ENCODE data around the gene EMSY. TPM values are rescaled to one million over a fixed set of nuclear protein-coding genes. Genes with fewer than 3 reads are reported as not detected.

EMSY gene
- total RNA-seq, 1 experiment from 2014 or later: 11.3 TPM

DNA sequence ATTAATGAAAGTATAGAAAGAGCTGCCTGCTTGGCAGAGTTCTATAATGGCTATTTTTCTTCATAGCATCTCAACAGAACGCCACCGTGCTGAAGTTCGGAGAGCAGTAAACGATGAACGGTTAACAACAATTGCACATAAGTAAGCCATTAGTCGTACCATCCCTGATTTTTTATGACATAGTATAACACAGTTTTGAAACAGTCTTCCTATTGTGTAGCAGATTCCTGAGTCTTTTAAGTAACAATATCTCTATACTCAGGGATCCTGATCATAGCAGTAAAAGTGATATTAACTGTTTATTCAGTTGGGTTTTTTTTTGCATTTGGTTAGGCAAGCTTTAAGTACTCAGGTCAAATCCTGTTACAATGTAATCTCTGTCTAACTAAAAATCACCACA lies 8.4 kb downstream of the EMSY start:
- in situ Hi-C loops (cut with HindIII; ENCODE audit: low pct_unique_long_range_greater_than_20kb, low sequenced_read_pairs): no loop called here
- DNase-seq (ENCODE audit: low read depth): no peak

GRCh38 chr11:76455331-76455730 lies 10.5 kb downstream of the EMSY start:
- DNase-seq (ENCODE audit: low read depth): no peak
- in situ Hi-C loops (cut with HindIII; ENCODE audit: low pct_unique_long_range_greater_than_20kb, low sequenced_read_pairs): no loop called here

DNA sequence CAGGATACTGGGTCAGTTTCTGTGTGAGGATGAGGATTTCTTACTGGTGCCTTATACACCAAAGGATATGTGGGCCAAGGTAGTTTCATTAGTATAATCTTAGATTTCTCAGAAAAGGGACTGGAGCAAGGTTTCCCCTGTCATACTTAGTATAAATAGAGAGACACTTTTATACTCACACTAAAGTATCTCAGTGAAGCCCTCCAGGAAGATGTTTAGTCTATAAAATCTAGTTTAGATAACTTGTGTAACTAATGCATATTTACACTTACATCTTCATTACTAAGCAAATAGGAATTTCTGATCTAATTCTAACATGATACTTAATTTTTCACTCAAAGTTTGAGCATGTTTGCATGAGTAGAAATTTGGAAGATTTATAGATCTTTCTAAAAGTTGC lies 11.1 kb downstream of the EMSY start:
- in situ Hi-C loops (cut with HindIII; ENCODE audit: low pct_unique_long_range_greater_than_20kb, low sequenced_read_pairs): no loop called here
- DNase-seq (ENCODE audit: low read depth): no peak

- DNase-seq (ENCODE audit: low read depth): no peak
- in situ Hi-C loops (cut with HindIII; ENCODE audit: low pct_unique_long_range_greater_than_20kb, low sequenced_read_pairs): no loop called here
These were observed 11.8 kb downstream of the EMSY start for GRCh38 chr11:76456571-76456970.

- in situ Hi-C loops (cut with HindIII; ENCODE audit: low pct_unique_long_range_greater_than_20kb, low sequenced_read_pairs): no loop called here
- no peak for DNase-seq (ENCODE audit: low read depth)
These were observed 14.5 kb downstream of the EMSY start for GRCh38 chr11:76459299-76459698.

GRCh38 chr11:76459846-76460245 lies 15.0 kb downstream of the EMSY start:
- in situ Hi-C loops (cut with HindIII; ENCODE audit: low pct_unique_long_range_greater_than_20kb, low sequenced_read_pairs): no loop called here

DNA sequence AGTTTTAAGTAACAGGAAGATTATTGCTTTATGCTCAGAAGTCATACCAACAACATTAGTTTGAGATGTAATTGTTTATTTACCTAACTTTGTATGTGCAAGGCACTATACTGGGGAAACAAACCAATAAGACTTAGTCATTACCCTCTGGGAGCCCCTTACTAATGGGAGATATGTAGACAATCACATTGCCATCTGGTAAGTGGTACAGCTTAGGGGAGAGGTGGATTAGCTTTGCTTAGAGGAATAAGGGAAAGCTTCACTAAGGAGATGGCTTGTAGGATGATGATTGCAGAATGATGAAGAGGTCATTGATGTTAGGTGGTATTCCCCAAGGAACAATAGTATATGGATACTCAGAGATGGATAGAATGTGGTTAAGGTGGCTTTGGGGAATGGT lies 17.5 kb downstream of the EMSY start:
- DNase-seq (ENCODE audit: low read depth): no peak
- in situ Hi-C loops (cut with HindIII; ENCODE audit: low pct_unique_long_range_greater_than_20kb, low sequenced_read_pairs): no loop called here

More at GRCh38 chr11:76459846-76460245, 15.0 kb downstream of the EMSY start:
- no peak for DNase-seq (ENCODE audit: low read depth)

DNA sequence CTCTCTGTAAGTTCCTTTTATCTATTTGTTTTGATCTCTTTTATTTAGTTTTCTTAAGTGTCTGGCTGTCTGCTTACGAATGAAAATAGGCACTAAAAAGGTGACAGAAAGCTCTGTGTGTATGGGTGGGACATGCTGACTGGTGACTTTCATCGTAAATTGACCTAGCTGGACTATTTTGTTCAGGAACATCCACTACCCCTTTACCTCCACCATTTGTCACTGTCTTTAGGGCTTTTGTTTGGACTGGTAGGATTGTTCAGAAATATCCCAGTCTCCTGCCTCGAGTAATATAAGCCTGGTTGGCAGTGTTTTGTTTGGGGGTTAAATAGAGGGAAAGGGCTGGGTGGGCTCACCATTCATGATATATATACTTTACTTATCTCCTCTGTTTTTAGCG lies 20.9 kb downstream of the EMSY start:
- in situ Hi-C loops (cut with HindIII; ENCODE audit: low pct_unique_long_range_greater_than_20kb, low sequenced_read_pairs): no loop called here
- DNase-seq (ENCODE audit: low read depth): no peak

DNA sequence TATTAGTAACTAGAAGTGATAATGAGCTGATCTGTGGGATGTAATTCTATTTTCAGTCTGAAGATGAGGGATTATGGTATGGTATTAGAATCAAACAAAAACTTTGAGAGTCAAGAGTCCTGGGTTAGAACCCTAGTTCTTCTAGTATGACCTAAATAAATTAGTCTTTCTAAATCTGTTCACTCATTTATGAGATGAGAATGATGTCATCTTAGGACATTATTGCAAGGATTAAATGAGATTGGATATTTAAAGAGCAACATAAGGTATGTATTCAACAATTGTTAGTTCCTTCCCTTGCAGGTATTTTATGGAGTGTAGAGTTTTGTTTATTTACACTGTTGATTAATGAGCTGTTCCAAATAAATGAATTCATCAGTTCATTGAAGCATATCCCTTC lies 21.8 kb downstream of the EMSY start:
- no peak for DNase-seq (ENCODE audit: low read depth)
- in situ Hi-C loops (cut with HindIII; ENCODE audit: low pct_unique_long_range_greater_than_20kb, low sequenced_read_pairs): no loop called here

DNA sequence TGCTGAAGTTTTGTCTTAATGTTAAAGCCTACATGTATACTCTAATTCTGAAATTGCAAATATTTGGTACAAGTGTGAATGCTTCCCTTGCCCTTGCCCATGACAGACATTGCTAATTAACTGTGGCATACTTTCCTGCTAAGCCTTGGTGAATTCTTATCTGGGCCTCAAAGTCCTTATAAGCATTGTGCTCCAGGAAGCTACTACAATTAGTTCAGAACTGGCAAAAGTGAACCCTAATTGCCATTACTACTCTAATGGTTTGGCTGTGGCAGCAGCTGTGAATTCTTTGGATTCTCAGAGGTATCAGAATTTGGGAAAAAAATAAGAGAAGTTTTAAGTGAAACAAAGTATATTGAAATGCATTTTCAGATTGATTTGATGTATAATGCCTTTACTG lies 24.3 kb downstream of the EMSY start:
- no peak for DNase-seq (ENCODE audit: low read depth)
- in situ Hi-C loops (cut with HindIII; ENCODE audit: low pct_unique_long_range_greater_than_20kb, low sequenced_read_pairs): no loop called here

- no peak for DNase-seq (ENCODE audit: low read depth)
- in situ Hi-C loops (cut with HindIII; ENCODE audit: low pct_unique_long_range_greater_than_20kb, low sequenced_read_pairs): no loop called here
These were observed 26.6 kb downstream of the EMSY start for GRCh38 chr11:76471382-76471781.

GRCh38 chr11:76480241-76480640 lies 35.4 kb downstream of the EMSY start:
- in situ Hi-C loops (cut with HindIII; ENCODE audit: low pct_unique_long_range_greater_than_20kb, low sequenced_read_pairs): no loop called here
- DNase-seq (ENCODE audit: low read depth): no peak

DNA sequence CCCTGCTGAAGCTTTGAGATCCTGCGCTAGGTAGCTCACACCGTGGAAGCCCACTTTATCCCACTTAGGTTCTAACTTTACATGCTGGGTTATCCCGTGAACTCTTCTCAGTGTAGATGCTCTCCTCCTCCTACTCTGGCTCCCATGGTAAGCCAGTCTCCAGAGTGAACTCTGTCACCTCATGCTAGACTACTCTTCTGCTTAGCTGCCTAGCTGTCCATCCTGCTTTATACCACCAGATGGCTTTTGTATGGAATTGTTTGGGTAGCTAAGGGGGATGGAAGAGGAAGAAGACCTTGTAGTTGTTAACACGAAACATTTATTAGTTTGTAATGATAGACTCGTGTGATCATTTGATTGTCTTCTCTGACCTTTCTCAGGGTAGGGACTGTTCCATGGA lies 46.8 kb downstream of the EMSY start:
- in situ Hi-C loops (cut with HindIII; ENCODE audit: low pct_unique_long_range_greater_than_20kb, low sequenced_read_pairs): no loop called here
- no peak for DNase-seq (ENCODE audit: low read depth)

DNA sequence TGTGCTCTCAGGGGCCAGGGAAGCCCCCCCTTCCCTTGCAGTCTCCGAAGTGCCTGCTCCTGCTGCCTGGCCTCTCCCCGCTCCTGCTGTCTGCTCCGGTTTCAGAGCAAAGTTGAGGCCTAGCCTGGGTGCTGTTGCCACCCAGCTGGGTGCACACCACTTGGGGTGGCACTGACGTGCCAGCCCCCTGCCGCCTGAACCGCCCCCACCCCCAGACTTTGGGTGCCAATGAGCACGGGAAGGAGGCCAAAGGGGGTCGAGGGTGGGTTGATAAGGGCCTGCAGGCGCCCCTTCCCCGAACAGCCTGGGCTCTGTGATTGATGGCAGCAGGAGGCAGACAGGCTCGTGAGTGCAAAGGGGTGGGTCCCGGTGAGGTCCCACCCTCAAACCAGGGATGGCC lies 48.2 kb downstream of the EMSY start:
- in situ Hi-C loops (cut with HindIII; ENCODE audit: low pct_unique_long_range_greater_than_20kb, low sequenced_read_pairs): no loop called here
- DNase-seq (ENCODE audit: low read depth): no peak

- in situ Hi-C loops (cut with HindIII; ENCODE audit: low pct_unique_long_range_greater_than_20kb, low sequenced_read_pairs): no loop called here
- no peak for DNase-seq (ENCODE audit: low read depth)
These were observed 49.1 kb downstream of the EMSY start for GRCh38 chr11:76493626-76494539.

GRCh38 chr11:76495019-76495418 lies 50.2 kb downstream of the EMSY start:
- in situ Hi-C loops (cut with HindIII; ENCODE audit: low pct_unique_long_range_greater_than_20kb, low sequenced_read_pairs): no loop called here
- no peak for DNase-seq (ENCODE audit: low read depth)

DNA sequence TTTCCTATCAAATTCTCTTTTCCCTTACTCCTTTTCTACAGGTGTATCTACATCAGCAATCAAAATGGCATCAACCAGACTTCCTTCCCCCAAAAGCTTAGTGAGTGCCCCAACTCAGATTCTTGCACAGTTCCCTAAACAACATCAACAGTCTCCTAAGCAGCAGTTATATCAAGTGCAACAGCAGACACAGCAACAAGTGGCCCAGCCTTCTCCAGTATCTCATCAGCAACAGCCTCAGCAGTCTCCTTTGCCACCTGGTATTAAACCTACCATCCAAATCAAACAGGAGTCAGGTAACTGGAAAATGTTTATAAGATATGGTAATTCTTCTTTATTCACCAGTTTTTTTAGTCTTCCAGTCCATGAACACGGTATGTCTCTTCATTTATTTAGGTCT lies 51.4 kb downstream of the EMSY start:
- in situ Hi-C loops (cut with HindIII; ENCODE audit: low pct_unique_long_range_greater_than_20kb, low sequenced_read_pairs): no loop called here
- no peak for DNase-seq (ENCODE audit: low read depth)

DNA sequence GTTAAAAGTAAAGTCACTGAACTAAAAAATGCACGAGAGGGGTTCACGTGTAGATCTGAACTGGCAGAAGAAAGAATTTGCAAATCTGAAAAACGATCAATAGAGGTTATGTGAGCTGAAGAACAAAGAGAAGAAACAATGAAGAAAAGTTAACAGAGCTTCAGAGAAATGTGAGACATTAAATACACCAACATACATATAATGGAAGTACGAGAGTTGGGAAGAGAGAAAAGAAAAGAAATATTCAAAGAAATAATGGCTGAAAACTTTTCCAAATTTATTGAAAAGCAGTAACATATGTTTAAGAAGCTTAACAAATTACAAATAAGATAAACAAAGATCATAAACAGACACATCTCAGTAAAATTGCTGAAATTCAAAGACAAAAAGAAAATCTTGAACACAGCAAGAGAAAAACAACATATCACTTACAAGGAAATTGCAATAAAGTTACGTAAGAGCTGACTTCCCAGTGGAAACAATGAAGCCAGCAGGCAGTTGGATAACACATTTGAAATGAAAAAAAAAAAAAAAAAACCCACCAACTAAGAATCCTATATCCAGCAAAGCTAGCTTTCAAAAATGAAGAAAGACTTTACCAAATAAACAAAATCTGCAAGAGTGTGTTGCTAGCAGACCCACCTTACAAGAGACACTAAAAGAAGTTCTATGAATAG lies 56.8 kb downstream of the EMSY start:
- DNase-seq (ENCODE audit: low read depth): no peak
- in situ Hi-C loops (cut with HindIII; ENCODE audit: low pct_unique_long_range_greater_than_20kb, low sequenced_read_pairs): no loop called here

DNA sequence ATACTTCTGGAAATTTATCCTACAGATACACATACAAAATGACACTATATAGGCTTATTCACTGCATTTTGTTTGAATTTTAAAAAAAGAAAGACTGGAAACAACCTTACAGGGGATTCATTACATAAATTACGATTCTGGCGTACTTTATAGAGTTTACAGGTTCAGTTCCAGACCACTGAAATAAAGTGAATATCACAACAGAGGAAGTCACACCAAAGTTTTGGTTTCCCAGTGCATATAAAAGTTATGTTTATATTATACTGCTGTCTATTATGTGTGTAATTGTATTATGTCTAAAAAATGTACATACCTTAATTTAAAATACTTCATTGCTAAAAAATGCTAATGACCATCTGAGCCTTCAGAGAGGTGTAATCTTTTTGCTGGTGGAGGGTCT lies 62.0 kb downstream of the EMSY start:
- in situ Hi-C loops (cut with HindIII; ENCODE audit: low pct_unique_long_range_greater_than_20kb, low sequenced_read_pairs): no loop called here
- DNase-seq (ENCODE audit: low read depth): no peak
